Uterus (tissue), 4 donors: ENCODE data around the gene SLC26A5. TPM values are rescaled to one million over a fixed set of nuclear protein-coding genes. Genes with fewer than 3 reads are reported as not detected.

Experiments
- DNase-seq, 2 donors: peaks; one replicate each; pipeline ENCODE4 v3.0.0-alpha.2; 2019 to 2020
- H3K27ac ChIP-seq, 2 donors: fragments of 200-600 bp; sonication (generic); 1 replicate in 1 of 2; 2 replicates in 1 of 2; pipeline ENCODE4 v1.5.1; 2016 to 2018
- H3K27me3 ChIP-seq, 2 donors: fragments of 200-600 bp; sonication (generic); one replicate each; pipeline ENCODE4 v1.5.1; 2018 to 2019; ENCODE audit warnings: control low read depth in 1 of 2
- H3K36me3 ChIP-seq, 2 donors: fragments of 200-600 bp; sonication (generic); one replicate each; pipeline ENCODE4 v1.5.1; 2019; ENCODE audit warnings: control low read depth in 1 of 2
- H3K4me1 ChIP-seq, 2 donors: fragments of 200-600 bp; sonication (generic); one replicate each; pipeline ENCODE4 v1.5.1; 2018 to 2019; ENCODE audit warnings: control low read depth in 1 of 2
- H3K4me3 ChIP-seq, 2 donors: fragments of 200-600 bp; sonication (generic); 1 replicate in 1 of 2; 2 replicates in 1 of 2; pipeline ENCODE4 v1.5.1; 2018 to 2019; ENCODE audit warnings: mild to moderate bottlenecking in 1 of 2
- H3K9me3 ChIP-seq, 2 donors: fragments of 200-600 bp; sonication (generic); one replicate each; pipeline ENCODE4 v1.5.1; 2019; ENCODE audit warnings: control low read depth in 1 of 2
- CTCF ChIP-seq, 4 experiments: fragments of 200-600 bp in 2 of 4; fragments of 450-650 bp in 2 of 4; sonication (generic) in 2 of 4; IDR thresholded peaks; one replicate each; pipeline ENCODE4 v1.5.1; 2016 to 2019; ENCODE audit warnings: antibody characterized with exemption in 4 of 4, mild to moderate bottlenecking in 2 of 4, moderate library complexity in 1 of 4
- POLR2A ChIP-seq, 2 donors: fragments of 450-650 bp; IDR thresholded peaks; one replicate each; pipeline ENCODE4 v1.6.1; 2016; ENCODE audit warnings: antibody characterized with exemption in 2 of 2, mild to moderate bottlenecking in 1 of 2, moderate library complexity in 1 of 2
- intact Hi-C: fragments of 100-400 bp; cut with DNase I; formaldehyde crosslinking; loops from one replicate; pipeline ENCODE4 v1.15.1; 2023; ENCODE audit warnings: low total_unique reads
- total RNA-seq, 4 donors: library from RNA; depleted of rRNA in 3 of 4; stranded (reverse); fragments of >200 nt in 3 of 4; gene quantifications; one replicate each; pipeline versions ENCODE4 v1.1.0 to v1.2.4, GENCODE V29; 2014 to 2023
- donor health status: DM: yes; HTN: yes; CAD: no.

Gene SLC26A5
- total RNA-seq, 4 donors from 2014 or later, result 0.28 to 0.37 TPM; not detected in 2

- DNase-seq, result no peak
- intact Hi-C loops, result no loop called here
- no peak overlapping the region for H3K4me3 ChIP-seq
- H3K36me3 ChIP-seq, result no peaks in the 10 kb centered on the region
- no peaks in the 10 kb centered on the region for H3K9me3 ChIP-seq
- TF ChIP-seq POLR2A (IDR thresholded peaks at IDR 0.05) (no peak), CTCF (IDR thresholded peaks at IDR 0.05) (no peak)
- no peaks in the 10 kb centered on the region for H3K27me3 ChIP-seq
- H3K4me1 ChIP-seq, result no peaks in the 10 kb centered on the region
- H3K27ac ChIP-seq, result no peak overlapping the region
Observed at GRCh38 chr7:103469095-103469948, 23.3 kb upstream of the SLC26A5 start.

- TF ChIP-seq CTCF (IDR thresholded peaks at IDR 0.05) (no peak), POLR2A (IDR thresholded peaks at IDR 0.05) (no peak)
- Histone ChIP-seq H3K9me3 (no peaks in the 10 kb centered on the region), H3K4me3 (no peak overlapping the region), H3K4me1 (no peaks in the 10 kb centered on the region), H3K36me3 (no peaks in the 10 kb centered on the region), H3K27me3 (no peaks in the 10 kb centered on the region), H3K27ac (no peak overlapping the region)
- no peak for DNase-seq
- intact Hi-C loops, result no loop called here
Observed at GRCh38 chr7:103466814-103467213, 20.8 kb upstream of the SLC26A5 start.

- Histone ChIP-seq H3K27me3 (no peaks in the 10 kb centered on the region), H3K4me3 (no peak overlapping the region), H3K27ac (no peak overlapping the region), H3K36me3 (no peaks in the 10 kb centered on the region), H3K9me3 (no peaks in the 10 kb centered on the region), H3K4me1 (no peaks in the 10 kb centered on the region)
- intact Hi-C loops, result no loop called here
- no peak for DNase-seq
- TF ChIP-seq CTCF (IDR thresholded peaks at IDR 0.05), result no peak
Observed at GRCh38 chr7:103462358-103462757, 16.4 kb upstream of the SLC26A5 start.

DNA sequence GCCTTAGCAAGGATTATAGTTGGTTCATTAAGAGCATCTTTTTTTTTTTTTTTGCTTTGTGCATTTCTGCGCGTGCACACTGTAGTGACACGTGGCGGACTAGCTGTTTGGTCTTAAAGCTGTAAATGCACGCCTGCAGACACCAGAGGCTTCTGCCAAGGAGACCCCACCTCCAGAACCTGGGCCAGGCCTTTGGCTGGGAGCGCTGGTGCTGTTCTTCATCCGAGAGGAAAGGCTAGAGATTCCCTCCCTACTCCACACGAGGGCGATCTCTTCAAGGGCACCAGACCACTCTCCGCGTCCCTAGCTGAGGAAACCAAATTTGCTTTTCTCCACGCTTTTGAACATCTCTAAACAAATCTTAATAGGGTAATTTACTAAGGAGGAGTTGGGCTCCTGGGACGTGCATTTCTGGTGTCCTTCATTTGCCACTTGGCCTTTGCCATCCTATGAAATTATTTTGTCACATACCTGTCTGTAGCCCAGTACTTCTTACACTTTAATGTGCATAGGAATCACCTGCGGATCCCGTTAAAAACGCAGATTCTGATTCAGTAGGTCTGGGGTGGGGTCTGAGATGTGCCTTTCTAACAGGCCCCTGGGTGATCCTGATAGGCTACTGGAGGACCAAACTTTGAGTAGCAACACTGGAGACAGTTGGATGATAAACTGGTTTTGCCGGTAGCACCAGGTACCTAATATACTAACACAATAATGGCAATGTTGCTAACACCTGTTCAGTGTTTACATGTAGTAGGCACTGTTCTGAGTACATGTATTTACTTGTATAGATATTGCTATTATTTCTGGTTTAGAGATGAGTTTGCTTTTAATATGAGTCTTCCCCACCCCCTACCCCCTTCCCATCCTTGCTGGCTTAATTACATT is 1.3 kb upstream of the SLC26A5 start:
- H3K27me3 ChIP-seq, result peaks cover 0 to 17% of the 10 kb centered on the region in 2 donors
- peaks cover 0 to 9% of the 10 kb centered on the region in 2 donors for H3K4me1 ChIP-seq
- no peaks in the 10 kb centered on the region for H3K36me3 ChIP-seq
- H3K4me3 ChIP-seq, result no peak overlapping the region
- intact Hi-C loops, result no loop called here
- no peak overlapping the region for H3K27ac ChIP-seq
- no peak for TF ChIP-seq CTCF (IDR thresholded peaks at IDR 0.05)
- no peak for TF ChIP-seq POLR2A (IDR thresholded peaks at IDR 0.05)
- no peaks in the 10 kb centered on the region for H3K9me3 ChIP-seq
- DNase-seq, result no peak
